Keratinocyte (primary cell): Measurements from ENCODE around the gene SPTBN1.

Experiments used
- EZH2 ChIP-seq: IDR thresholded peaks from one replicate; pipeline ENCODE4 v1.6.1; 2012; ENCODE audit warnings: inconsistent platforms, mild to moderate bottlenecking, low read length, moderate library complexity
- TF ChIP-seq, protein P1 (sequence below), 3 experiments: IDR thresholded peaks in 1 of 3; conservative IDR thresholded peaks in 1 of 3; optimal IDR thresholded peaks in 1 of 3; 2 replicates in 2 of 3; 3 replicates in 1 of 3; pipeline versions ENCODE3 to v1.5.1; 2011; ENCODE audit warnings: low read length in 3 of 3, mild to moderate bottlenecking in 3 of 3, moderate library complexity in 2 of 3, control low read depth in 1 of 3, inconsistent platforms in 1 of 3; ENCODE audit not compliant: insufficient read depth in 2 of 3; ENCODE audit errors: extremely low read depth in 1 of 3

DNA sequence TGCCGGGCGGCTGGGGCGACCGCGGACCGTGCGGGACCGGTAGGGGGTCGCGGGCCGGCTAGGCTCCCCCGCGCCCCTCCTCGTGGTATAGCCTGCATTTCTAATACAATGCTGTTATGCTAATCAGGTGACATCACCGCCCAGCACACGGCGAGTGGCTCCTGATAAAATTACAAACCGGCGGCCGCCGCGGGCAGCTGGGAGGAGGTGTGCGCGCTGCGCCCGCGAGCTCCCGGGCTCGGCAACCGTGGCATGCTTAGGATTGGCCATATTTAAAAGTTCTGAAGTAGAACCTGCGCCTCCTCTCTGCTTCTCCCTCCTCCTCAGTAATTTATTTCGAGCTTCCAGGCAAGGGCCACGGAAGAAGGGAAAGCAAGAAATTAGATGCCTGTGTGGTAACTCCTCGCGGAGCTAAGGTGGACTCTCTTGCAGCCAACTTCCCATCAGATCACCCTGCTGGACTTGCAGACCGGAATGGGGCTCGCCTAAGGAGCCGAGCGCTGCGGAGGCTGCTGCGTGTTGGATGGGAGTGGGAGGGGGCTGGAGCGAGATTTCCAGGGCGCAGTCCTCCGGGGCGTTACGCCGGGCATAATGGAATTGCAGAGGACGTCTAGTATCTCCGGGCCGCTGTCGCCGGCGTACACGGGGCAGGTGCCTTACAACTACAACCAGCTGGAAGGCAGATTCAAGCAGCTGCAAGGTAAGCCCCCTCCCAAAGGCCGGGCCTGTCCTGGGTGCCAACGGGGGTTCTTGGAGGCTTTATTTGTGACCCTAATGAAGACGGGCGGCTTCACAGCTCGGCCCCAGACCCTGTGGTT, 102.3 kb downstream of the SPTBN1 start:
- TF ChIP-seq, protein P1, sequence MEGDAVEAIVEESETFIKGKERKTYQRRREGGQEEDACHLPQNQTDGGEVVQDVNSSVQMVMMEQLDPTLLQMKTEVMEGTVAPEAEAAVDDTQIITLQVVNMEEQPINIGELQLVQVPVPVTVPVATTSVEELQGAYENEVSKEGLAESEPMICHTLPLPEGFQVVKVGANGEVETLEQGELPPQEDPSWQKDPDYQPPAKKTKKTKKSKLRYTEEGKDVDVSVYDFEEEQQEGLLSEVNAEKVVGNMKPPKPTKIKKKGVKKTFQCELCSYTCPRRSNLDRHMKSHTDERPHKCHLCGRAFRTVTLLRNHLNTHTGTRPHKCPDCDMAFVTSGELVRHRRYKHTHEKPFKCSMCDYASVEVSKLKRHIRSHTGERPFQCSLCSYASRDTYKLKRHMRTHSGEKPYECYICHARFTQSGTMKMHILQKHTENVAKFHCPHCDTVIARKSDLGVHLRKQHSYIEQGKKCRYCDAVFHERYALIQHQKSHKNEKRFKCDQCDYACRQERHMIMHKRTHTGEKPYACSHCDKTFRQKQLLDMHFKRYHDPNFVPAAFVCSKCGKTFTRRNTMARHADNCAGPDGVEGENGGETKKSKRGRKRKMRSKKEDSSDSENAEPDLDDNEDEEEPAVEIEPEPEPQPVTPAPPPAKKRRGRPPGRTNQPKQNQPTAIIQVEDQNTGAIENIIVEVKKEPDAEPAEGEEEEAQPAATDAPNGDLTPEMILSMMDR (optimal IDR thresholded peaks at IDR 0.05 in 1 of 3, IDR thresholded peaks at IDR 0.05 in 1 of 3, conservative IDR thresholded peaks at IDR 0.05 in 1 of 3; ENCODE audit: extremely low read depth in 1 of 3, insufficient read depth in 2 of 3, low read length in 3 of 3), result no peak
- TF ChIP-seq EZH2, result no peak
